Stimulated activated CD8-positive, alpha-beta memory T cell treated with anti-CD3 and anti-CD28 coated beads, Interleukin-15, amount 100 ng/mL, for 24 hours (primary cell): Measurements from ENCODE around the gene TTLL11.

Experiments used
- DNase-seq: peaks from one replicate; pipeline ENCODE4 v3.0.0-alpha.2; 2020; ENCODE audit warnings: low read depth

Gene TTLL11

GRCh38 chr9:121880343-121880898, 212.7 kb downstream of the TTLL11 start:
- no peak for DNase-seq

DNA sequence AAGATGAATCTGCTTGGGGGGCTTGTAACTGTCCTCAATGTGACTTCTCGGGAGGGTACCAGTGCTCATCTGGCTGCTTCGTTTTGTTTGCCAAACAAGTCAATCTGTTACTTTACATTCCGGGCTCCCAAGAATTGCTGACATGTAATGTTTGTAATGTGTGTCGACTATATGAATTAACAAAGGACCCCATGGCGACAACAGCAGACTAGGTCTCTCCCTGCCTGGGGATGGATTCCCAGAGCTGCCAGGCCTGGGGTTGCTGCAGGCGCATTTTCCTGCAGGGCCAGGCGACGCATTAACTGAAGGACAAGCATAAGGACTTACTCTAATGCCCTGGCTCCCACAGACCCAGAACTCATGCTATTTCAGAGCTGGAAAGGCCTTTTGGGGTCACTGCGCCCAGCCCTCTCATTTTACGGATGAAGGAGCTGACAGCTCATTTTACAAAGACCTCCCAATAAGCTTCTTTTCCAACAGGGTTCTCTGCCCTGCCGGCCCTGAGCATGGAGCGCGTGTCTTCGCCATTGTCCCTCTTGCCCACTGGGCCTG, 214.8 kb downstream of the TTLL11 start:
- DNase-seq = no peak

DNA sequence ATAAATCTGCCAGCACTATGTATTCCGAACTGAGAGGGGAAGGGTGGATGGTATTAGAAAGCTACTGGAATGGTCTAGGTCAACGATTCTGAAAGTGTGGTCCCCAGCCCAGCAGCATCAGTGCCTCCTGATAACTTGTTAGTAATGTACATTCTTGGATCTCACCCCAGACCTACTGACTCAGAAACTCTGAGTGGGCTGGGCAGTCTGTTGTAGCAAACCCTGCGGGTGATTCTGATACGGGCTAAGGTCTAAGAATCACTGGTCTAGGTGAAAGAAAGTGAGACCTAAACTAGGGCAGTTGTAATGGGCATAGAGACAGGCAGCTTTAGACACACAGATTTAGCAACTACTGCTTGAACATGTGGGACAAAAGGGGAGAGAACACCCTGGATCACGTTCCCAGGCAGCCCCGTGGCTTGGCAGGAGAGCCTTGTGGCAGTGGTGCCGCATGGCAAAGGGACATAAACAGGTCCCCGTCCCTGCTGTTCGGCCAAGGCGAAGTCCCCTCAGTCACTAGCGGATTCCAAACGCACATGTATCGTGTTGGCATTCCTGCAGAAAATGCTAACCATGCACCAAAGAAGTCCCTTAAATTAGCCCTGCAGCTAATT, 216.3 kb downstream of the TTLL11 start:
- DNase-seq = no peak

DNA sequence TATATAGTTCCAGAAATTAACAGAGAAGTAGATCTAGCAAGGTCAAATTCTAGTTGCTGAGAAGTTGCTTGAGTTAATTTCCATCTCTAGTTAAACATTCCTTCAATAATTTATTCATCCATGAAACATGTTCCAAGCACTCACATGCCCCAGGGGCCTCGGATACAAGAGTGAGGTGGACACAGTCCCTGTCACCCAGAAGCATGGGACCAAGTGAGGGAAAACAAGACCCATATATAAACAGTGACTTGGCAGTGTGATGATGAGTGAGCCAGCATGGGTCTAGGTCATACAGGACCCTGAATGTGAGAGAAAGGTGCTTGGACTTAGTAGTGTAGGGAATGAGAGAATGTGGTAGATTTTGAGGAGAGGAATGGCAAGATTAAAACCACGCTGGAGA, 216.9 kb downstream of the TTLL11 start:
- no peak for DNase-seq

GRCh38 chr9:121874524-121874923, 218.6 kb downstream of the TTLL11 start:
- no peak for DNase-seq

GRCh38 chr9:121871431-121872025, 221.6 kb downstream of the TTLL11 start:
- DNase-seq = no peak

- no peak for DNase-seq
These were observed 222.8 kb downstream of the TTLL11 start for GRCh38 chr9:121870271-121870670.

DNA sequence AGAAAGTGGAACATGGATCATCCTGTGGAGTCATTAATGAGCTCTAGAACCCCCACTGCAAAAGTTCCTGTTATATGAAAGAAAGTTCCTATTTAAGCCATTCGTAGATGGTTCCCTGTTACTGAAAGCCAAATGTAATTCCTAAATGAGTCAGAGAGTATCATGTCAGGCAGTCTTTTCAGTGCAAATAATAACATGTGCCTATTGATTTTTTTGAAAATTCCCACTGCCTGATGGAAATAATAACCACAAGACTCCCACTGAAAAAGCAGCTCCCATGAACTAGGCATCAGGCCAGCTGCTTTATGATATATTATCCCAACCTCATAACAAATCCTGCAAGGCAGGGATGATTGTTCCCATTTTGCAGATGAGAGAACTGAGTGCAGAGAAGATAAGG, 224.5 kb downstream of the TTLL11 start:
- DNase-seq = no peak

- no peak for DNase-seq
These were observed 226.2 kb downstream of the TTLL11 start for GRCh38 chr9:121866927-121867326.

- no peak for DNase-seq
These were observed 227.2 kb downstream of the TTLL11 start for GRCh38 chr9:121865884-121866283.

DNA sequence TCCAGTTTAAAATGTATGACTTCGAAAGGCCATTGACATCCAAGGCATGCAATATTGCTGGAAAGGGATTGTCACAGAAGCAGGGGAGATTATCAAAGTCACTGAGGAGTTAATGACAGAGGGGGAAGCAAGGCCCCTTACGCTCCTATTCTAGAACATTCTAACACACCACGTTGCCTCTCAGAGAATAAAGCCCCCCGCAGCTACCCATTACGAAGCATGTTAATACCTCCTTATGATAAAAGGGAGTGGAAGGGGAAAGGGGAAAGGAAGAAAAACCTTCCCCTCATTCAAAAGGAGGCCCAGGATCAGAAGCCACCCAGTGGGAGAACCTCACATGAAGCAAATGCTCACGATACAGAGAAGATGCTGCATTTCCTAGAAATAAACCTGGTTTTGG, 228.0 kb downstream of the TTLL11 start:
- no peak for DNase-seq

- no peak for DNase-seq
These were observed 229.2 kb downstream of the TTLL11 start for GRCh38 chr9:121863955-121864354.

DNA sequence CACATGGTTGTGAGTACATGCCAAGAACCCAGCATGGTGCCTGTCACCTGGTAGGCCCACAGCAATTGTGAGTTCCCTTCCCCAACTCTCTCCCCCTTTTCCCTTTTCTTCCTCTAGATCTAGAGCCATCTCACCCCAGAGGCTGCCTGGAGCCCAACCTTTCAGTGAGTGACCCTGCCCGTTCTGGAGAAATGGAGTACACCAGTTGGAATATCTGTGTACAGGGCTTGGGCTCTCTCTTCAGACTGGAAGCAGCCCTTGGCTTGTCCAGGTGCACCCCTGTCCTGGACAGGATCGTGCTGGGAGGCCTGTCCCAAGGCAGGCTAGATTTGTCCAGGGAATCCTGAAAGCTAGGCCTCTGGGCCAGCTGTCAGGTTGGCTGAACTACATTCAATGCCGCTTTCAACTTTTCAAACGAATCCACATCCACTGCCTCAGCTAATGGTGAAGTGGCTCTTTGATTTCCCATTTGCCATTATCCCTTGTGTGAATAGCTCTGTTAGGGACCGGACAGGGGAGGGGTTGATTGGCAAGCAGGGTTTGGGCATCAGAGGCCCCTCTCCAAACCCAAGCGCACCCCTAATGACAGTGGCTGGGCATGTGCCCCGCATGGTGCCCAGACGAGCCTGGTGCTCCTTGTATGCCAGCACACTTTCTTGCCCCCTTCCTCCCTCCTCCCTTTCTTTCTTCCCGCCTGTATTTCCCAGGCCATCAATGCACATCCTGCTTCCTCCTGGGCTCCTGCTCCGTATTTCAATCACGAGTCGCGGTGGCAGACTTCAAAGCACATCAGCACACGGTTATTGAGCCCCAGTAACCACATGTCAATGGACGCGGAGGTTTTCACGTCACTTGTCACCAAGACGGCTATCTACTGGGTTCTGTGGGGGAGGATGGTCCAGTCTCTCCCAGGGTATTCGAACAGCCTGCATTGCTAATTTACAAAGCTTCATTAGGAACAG, 230.5 kb downstream of the TTLL11 start:
- DNase-seq = no peak

DNA sequence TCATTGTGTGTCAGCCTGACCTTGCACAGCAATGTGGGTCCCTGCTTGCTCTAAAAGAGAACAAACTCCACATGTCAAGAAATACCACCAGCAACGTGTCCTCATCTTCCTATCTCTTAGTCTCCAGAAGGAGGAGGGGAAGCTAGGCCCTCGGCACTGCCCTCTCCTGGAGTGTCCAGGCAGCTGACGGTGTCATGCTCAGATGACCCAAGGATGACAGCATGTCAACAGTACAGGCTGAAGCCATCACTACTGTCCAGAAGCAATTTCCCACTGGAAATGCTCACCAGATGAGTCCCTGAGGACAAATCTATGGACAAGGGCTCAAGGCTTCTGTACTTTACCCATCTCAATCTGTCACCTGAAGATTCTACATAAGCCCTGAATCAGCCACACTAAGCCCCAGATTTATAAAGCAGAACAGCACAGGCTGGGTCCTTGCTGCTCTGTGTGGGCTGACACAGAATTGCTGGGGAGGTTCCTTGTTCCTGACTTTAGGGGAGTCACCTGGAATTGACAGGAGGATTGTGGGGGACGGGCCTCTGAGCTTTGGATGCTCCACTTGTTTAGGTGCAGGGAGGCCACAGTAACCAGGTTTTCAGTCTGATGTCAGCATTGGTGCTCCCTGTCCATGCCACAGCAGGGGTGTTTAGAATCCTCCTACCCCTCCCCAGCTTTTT, 231.5 kb downstream of the TTLL11 start:
- DNase-seq = no peak

DNA sequence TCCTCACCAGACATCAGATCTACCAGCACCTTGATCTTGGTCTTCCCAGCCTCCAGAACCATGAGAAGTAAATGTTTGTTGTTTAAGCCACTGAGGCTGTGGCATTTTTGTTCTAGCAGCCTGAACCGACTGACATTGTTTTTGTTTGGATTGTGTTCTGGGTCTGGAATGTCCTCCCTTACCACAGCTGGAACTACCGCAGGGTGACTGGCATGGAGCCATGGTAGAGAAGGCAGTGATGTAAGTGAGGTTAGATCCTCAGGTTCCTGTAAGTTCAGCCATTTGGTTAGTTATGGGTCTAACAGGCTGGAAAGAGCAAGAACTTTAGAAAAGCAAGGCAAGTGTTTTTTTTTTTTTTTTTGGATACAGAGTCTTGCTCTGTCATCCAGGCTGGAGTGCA, 232.4 kb downstream of the TTLL11 start:
- DNase-seq = no peak

DNA sequence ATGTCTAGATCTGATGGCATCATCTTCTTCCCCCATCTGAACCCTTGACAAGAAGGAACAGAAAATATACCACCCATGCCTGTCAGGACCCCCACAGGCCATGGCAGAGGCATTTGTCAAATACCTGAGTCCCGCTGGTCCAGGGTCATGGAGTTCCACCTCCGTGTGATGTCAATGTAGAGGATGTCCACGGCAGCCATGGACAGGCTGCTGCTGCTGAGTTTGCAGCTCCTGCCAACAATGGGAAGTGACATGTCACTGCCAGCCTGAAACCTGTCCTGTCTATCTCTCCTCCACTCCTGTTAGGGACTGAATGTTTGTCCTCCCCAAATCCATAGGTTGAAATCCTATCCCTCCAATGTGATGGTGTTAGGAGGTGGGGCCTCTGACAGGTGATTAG, 232.9 kb downstream of the TTLL11 start:
- no peak for DNase-seq

DNA sequence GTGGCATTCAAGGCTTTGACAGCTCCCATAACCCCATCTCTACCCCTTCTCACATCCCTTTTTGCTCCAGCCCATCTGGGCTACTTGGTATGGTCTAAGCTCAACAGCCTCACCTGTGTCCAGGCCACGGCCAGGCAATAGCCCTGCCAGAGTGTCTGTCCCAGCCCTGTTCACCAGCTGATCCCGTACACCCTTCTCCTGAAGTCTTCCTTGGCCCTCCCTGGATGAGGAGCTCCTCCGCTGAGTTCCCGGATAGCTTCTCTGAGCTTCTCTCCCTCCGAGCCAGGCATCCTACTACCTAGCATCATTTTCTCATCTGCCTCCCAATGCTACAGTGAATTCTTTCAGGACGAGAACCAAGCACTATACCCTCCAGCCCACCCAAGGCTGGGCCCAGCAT, 233.5 kb downstream of the TTLL11 start:
- DNase-seq = no peak

- DNase-seq = no peak
These were observed 234.3 kb downstream of the TTLL11 start for GRCh38 chr9:121858788-121859187.

- no peak for DNase-seq
These were observed 235.2 kb downstream of the TTLL11 start for GRCh38 chr9:121857928-121858327.

- DNase-seq = no peak
These were observed 237.6 kb downstream of the TTLL11 start for GRCh38 chr9:121855476-121855875.

GRCh38 chr9:121853617-121854395, 239.3 kb downstream of the TTLL11 start:
- no peak for DNase-seq
